Stimulated activated CD8-positive, alpha-beta memory T cell treated with anti-CD3 and anti-CD28 coated beads, Interleukin-2, amount 100 ng/mL, for 48 hours (primary cell): ENCODE measurements around the gene TP53.

Experiments
- DNase-seq, 2 donors: peaks; one replicate each; pipeline ENCODE4 v3.0.0-alpha.2; 2020; ENCODE audit warnings: low read depth in 2 of 2

Gene TP53

DNA sequence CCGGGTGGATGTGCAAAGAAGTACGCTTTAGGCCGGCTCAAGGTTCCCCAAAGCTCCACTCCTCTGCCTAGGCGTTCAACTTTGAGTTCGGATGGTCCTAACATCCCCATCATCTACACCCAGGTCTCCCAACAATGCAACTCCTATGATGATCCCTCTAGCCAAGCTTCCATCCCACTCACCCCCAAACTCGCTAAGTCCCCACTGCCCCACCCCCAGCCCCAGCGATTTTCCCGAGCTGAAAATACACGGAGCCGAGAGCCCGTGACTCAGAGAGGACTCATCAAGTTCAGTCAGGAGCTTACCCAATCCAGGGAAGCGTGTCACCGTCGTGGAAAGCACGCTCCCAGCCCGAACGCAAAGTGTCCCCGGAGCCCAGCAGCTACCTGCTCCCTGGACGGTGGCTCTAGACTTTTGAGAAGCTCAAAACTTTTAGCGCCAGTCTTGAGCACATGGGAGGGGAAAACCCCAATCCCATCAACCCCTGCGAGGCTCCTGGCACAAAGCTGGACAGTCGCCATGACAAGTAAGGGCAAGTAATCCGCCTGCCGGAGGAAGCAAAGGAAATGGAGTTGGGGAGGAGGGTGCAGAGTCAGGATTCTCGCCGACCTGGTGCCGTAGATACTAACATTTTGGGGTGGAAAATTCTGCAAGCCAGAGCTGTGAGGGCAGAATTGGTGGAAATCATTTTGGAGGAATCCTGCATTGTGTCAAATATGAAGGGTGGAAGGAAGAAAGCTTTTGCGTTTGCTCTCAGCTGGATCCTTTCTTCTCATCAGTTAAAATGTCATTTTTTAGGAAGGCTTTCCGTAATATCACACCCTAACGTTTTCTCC lies at the start of gene TP53:
Gene TP53, minus strand, starts transcription at position 419 of the 836 bp plus-strand sequence. CDS start 10,896 bp downstream, outside the sequence.
- DNase-seq, result peak; percentile 66 to 71

DNA sequence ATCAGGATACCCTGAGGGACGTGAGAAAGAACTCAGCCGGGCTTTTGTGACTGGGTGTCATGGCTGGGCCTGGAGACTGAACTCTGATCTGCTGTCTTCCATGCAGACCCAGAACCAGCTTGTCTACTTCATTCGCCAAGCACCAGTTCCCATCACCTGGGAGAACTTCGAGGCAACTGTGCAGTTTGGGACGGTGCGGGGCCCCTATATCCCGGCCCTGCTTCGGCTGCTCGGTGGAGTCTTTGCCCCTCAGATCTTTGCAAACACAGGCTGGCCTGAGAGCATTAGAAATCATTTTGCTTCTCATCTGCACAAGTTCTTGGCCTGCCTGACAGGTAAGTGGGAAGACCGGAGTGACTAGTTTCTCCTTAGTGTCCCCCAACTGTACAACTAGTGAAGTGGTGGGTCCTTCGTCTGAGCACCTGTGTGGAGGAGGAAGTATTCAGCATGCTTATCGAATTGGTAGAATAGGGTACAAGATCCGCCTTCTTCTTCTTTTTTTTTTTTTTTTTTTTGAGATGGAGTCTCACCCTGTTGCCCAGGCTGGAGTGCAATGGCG lies 45.8 kb upstream of the TP53 start:
- DNase-seq, result no peak

DNA sequence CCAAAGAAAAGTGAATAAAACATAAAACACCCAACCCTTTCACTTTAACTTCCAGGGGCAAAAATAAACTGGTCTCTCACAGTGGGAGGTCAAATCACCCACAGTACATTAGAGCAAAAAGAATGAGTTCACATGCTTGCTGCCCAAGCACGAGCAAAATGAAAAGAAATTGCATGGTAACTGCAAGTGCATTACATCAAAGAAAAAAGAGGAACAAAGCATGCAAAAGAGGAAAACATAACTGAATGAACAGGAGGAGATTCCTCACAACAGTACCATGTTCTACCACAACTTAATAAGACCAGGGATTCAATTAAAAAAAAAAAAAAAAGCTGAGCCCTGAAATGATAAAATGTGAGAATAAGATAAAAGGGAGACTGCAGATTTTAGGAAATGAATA lies 42.5 kb upstream of the TP53 start:
- no peak for DNase-seq

DNA sequence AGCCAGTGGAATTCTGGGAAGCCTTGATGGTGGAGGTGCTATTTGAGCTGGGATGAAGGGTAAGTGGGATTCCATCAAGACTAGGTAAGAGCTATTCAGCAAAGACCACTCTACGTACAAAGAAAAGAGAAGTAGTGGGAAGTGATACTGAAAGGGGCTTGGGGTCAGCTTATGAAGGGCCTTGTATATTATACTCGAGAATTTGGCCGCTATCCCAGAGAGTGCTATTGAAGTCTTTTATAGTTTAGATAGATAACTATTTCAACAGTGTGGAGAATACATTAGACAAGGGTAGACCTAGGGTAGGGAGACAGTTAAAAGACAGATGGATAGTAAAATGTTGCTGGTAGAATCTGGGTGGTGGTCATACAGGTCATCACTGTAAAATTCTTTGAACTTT lies 40.6 kb upstream of the TP53 start:
- DNase-seq, result no peak

DNA sequence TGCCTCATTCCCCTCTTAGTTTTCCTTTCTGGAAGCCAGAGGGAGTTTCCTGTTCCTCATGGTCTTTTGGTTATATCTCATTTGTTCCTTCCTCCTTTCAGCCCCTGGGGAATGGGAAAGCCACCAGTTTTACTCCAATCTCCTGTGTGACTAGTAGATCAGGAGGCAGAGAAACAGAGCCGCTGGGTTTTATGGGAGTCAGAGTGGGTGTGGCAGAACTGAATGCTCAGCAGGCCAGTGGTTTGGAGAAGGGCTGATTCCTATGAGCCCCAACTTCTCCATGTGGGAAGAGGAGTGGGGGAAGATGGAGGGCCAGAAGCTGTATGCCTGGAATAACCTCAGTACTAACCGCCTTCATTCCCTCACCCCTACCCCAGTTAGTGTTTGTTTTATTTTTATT lies 34.3 kb upstream of the TP53 start:
- DNase-seq, result no peak

DNA sequence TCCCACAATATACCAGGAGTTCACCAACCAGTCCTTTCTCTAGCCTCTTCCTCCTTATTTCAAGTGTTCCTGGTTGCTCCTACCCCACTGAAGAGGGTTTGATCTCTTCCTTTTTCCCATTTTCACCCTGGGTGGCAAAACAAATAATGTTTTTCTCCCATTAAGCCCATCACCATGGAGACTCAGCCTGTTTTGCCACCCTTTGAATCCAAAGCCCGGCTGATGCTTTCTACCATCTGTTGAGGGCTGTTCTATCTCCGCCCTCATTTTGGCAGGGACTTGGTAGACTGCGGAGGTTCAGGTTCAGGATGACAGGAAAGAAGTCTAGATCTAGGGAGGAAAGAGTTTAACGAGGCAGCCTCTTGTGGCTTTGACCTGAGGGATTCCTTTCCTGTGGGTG lies 32.8 kb upstream of the TP53 start:
- no peak for DNase-seq

DNA sequence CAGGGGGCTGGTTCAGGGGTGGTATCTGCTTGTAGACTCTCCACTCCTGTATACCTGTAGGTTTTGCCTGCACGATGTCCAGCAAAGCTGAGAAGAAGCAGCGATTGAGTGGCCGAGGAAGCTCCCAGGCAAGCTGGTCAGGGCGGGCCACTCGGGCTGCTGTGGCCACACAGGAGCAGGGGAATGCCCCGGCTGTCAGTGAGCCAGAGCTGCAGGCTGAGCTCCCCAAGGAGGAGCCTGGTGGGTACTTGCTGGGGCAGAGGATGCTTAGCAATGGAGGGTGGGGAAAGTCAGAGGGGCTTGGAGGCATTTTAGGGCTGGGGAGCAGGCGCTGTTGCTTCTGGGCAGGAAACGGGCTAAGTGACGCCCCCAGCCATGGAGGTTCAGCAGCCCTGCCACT lies 32.4 kb upstream of the TP53 start:
- DNase-seq, result no peak

DNA sequence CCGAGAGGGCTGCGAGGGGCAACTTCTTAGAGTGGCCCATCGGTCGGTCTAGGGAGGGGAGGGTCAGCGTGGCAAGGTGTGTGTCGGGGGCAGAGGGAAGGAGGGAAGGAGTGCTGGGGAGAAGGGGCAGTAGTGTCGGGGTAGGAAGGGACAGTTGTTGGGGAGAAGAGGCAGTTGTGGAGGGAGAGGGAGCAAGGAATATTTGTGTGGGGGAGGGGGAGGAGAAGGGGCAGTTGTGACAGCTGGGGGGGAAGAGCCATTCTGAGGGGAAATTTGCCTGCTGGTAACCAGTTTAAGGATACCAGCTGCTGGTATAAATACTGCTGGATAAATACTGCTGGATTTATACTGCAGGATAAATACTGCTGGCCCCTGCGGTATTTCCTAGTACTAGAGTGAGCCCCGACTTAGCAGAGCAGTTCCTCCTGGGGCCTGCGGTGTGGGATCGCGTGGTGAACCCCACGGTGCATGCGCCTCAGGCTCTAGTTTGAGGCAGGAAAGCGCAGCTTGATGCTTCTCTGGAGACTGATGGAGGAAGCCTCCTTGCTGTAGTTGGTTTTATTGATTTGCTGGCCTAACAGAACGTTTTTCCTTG lies 30.6 kb upstream of the TP53 start:
- no peak for DNase-seq

DNA sequence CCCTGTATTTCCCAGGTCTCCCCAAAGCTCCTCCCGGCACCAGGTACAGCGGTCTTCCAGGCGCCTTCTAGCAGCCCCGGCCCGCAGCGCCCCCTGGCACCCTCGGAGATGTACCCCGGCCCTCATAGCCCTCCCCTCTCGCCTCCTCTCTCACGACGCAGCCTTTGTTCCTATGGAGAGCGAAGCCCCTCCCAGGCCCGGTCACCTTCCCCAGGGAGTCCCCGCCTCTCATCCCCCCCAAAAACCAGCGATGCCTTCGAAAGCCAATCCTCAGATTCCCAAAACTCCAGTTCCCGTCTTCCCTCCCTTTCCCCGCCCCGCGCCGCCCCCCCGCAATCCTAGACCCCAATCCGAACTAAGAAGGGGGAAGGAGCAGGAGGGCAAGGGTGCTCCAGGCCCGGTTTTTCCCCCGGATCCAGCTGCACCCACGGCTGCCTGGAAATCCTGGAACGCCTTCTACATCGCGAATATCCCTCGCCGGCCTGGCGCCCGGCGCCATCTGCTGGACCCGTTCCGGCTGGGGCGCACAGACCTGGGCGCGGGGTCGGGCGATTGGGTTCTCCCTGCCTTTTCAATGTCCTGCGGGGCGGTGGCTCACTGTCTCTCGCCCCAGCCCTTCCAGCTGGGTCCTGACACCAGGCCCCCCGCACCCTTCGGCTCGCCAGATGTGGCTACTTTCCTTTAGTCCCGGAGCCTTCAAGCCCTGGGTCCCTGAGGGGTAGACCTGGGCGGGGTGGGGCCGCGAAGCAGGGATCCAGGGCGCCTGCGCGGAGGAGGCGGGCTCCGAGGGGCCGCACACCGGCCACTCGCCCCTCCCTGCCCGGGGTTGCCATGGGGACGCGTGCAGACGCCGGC lies 29.8 kb upstream of the TP53 start, which contains the start of gene DNAH2:
Gene DNAH2, plus strand, starts transcription at position 844 of the 855 bp plus-strand sequence. CDS start 1,991 bp downstream, outside the sequence.
- peak; percentile 56 to 62 for DNase-seq

DNA sequence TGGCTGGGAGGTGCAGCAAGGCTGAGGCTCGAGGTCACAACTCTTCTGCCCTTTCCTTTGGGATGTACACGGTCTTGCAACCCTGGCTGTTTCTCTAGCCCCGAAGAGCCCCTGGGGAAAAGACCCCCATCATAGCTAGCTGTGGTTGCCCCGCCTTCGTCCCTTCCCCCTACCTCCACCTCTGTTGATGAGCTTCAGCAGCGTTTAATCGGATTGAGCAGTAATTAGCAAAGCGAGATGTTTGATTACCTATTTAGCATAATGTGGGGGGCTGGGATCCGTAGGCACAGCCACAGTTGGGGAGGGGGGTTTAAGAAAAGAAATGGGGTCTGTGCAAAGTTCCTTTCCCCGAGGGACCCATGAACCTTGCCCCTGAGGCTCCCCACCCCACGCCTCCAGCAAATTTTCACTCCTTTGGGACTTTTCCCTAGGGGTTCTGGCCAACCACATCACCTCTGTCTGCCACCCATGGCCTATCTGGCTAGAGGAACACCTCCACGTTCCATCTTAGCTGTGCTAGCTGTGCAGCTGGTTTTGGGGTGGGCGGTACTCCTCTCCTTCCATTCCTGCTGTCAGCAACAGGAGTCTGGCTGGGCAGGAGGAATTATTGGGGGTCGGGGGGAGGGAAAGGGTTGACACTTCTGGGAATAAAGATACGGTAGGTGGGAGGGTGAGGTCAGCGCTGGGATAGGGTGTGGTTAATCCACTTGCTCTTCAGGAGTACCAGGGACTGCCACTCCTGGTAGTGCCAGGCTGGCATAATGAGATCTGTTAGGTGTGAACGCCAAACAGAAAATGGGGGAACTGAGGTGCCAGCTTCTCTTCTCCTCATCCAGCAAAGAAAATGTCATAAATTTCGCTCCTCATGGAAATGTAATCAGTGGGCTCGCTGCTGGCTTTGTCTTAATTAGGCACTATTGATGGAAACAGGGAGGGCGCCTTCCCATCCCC lies 28.9 kb upstream of the TP53 start:
- DNase-seq, result no peak

DNA sequence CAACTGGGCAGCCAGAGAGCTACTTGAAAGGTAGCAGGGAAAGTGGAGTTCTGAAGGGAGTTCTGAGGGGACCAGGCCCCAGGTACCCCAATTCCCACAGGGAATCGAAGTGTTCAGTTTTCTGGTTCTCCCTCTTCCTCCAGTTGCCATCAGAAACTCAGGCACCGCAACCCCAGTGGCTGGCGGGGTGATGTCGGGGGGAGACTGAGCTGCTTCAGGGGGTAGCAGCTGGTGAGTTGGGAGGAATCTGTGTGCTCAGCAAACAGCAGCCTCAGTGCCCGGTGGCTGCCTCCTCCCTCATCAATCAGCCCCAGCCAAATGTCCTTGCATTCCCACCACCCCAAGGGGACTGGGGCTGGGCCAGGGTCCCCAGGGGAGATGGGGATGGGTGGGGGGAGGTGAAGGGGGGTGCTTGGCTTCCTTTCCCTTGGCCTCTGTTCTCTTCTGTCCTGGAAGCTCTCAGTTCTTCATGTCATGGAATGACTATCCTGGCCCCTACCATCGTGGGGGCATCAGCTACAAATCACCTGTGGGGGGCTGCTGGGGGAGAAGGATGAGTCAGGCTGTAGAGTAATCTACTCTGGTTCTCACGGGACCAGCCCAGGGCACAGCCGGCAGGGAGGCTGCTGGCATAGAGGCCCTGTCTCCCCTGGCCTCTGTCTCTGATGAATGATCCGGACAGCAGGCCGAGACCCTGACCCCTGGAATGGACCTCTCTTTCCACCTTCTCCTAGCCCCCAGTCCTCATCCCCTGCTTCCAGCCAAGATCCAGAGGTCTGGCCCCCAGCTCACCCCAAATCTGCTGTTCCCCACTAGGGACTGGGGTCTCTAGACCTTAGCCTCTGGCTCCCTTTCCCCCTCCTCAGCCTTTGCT lies 27.7 kb upstream of the TP53 start:
- no peak for DNase-seq

DNA sequence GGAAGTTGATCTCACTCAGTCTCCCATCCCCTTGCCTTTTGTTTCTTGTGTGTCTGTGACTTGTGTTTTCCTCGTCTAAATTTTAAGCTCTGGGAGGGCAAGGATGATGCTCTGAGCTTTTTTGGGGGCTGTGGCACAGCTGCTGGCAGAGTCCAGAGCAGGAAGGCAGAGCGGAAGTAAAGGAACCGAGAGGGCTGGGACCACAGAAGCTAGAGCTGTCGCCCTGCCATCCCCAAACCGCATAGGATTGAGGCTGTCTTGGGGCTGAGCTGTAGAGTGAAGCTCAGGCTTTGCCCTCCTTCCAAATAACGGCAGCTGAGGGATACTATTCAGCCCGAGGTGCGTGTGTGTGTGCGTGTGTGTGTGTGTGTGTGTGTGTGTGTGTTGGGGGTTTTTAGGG lies 26.5 kb upstream of the TP53 start:
- no peak for DNase-seq

DNA sequence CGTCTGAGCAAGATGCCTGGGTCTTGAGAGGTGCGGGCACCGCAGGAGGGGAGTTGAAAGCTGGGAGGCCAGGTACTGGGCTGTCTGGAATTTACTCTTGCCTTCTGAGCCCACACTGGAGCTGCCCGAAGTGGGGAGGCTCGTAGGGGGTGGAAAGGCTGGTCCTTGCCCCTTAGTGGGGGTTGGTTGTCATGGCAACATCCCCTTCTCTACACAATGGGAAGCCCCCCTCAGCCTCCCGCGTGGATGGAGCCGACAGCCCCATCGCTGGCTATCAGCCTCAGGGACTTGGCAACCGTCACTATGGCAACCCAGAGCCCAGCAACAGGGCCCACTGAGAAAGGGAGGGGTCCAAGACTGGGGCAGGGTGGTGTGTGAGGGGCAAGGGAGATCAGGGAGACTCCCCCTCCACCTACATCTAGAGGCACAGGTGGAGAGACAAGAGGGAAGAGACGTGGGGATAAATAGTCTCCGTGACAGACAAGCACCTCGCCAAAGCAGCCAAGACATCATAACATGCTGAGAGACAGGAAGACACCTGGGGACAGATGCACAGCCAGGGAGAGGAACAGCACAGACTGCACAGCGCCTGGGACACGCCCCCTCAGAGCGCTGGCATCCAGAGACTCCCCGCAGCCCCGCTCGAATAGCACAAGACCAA lies 25.0 kb upstream of the TP53 start:
- no peak for DNase-seq

DNA sequence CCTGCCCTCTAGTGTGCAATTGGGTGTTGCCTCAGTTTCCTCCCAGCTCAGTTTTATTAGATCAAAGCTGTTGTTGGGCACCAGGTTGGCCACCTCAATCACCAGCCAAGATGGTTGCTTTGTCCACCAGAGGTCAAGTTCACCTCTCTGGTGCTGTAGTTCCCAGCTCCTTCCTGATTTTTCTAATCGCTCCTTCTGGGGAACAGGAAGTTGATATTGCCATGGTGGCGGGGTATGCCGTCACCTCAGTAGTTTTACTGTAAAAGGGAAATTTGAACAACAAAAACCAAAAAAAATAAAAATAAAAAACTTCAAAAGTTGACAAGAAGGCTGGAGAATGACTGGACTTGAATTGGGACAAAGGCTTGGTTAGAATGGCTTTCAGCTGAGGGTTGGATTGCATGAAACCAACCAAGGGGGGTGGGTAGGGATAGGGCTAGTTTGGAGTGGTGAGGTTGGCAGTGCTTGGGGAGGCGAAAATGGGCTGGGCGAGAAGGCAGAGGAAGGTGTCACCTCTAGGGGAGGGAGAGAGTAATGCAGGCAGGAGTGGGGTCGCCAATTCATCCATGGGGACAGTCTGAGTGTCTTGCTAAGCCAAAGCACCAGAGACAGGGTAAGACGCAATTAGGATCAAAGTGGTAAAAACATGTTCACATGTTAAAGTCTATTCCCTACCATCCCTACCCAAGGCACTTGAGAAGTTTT lies 23.9 kb upstream of the TP53 start:
- no peak for DNase-seq

DNA sequence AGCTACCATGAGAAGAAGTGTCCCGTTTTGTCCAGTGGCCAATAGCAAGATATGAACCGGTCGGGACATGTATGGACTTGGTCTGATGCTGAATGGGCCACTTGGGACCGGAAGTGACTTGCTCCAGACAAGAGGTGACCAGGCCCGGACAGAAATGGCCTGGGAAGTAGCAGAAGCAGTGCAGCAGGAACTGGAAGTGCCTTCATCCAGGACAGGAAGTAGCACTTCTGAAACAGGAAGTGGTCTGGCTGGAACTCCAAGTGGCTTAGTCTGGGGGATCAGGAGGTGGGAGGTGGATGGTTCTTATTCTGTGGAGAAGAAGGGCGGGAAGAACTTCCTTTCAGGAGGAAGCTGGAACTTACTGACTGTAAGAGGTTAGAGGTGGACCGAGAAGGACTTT lies 23.0 kb upstream of the TP53 start:
- no peak for DNase-seq

DNA sequence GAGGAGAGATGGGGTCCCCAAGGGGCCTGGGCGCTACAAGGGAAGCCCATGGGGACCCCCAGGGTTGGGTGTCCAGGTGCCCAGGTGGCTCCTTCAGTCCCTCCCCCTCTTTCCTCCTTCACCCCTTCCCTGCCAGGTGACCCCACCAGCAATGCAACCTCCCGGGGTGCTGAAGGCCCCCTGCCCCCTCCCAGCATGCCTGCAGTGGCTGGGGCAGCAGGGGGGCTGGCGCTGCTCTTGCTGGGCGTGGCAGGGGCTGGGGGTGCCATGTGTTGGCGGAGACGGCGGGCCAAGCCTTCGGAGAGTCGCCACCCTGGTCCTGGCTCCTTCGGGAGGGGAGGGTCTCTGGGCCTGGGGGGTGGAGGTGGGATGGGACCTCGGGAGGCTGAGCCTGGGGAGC lies 21.7 kb upstream of the TP53 start:
- DNase-seq, result no peak

DNA sequence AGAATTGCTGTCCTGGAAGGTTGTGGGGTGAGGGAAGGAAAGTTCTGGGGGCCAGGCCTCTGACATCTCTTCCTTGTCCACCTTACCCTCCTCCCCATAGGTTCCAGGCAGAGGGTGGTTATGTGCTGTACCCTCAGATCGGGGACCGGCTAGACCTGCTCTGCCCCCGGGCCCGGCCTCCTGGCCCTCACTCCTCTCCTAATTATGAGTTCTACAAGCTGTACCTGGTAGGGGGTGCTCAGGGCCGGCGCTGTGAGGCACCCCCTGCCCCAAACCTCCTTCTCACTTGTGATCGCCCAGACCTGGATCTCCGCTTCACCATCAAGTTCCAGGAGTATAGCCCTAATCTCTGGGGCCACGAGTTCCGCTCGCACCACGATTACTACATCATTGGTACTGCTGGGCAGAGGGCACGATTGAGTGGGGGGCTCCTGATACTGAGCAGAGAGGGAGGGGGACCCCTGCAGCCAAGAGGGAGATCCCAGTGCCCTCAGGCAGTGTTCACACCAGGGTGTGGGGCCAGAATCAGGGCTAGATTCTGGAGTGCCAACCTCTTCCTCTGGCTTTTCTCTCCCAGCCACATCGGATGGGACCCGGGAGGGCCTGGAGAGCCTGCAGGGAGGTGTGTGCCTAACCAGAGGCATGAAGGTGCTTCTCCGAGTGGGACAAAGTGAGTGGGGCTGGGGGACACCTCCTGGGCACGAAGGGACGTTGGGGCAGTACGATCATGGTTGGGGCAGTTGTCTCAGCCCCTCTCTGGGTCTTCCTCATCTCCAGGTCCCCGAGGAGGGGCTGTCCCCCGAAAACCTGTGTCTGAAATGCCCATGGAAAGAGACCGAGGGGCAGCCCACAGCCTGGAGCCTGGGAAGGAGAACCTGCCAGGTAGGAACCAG lies 20.8 kb upstream of the TP53 start:
- no peak for DNase-seq

DNA sequence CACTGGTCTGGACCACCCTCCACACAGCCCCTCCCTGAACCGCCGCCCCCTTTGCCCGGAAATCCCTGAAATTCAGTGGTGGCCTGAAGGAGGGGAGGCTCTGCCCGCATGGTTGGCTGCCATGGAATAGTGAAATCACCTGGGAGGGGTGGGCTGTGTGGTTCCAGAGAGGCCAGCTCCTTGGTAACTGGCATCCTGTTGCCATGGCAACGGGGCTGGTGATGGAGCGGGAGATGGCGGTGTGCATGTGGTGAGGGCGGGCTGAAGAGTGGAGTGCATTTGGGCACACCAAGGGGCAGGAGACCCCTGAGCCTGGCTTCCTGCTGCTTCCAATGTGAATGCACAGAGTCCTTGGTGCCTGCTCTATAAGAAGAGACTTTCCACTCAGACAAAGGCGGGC lies 20.2 kb upstream of the TP53 start:
- no peak for DNase-seq
